Rectal smooth muscle tissue (tissue), 1 donor: ENCODE data around the gene ALKBH5.
A peak's percentile ranks its signal among the peaks of the same experiment; 100 is the strongest.

Experiments used
- H3K27ac ChIP-seq: one replicate; pipeline ENCODE4 v1.7.0; 2013; ENCODE audit warnings: low read depth, low read length, inconsistent platforms
- H3K27me3 ChIP-seq: one replicate; pipeline ENCODE4 v1.7.0; 2013; ENCODE audit warnings: low read length; ENCODE audit not compliant: control insufficient read depth, insufficient read depth
- H3K36me3 ChIP-seq: one replicate; pipeline ENCODE4 v1.7.0; 2013; ENCODE audit warnings: low read length; ENCODE audit not compliant: control insufficient read depth, insufficient read depth
- H3K4me1 ChIP-seq: one replicate; pipeline ENCODE4 v1.7.0; 2013; ENCODE audit warnings: low read length; ENCODE audit not compliant: control insufficient read depth, insufficient read depth
- H3K4me3 ChIP-seq: one replicate; pipeline ENCODE4 v1.7.0; 2013; ENCODE audit warnings: low read length
- H3K9ac ChIP-seq: one replicate; pipeline ENCODE4 v1.7.0; 2013; ENCODE audit warnings: low read length

ALKBH5 gene

GRCh38 chr17:18183334-18184142 is at the start of gene ALKBH5:
Gene ALKBH5 (plus strand): TSS chr17:18183828. CDS start chr17:18184244, 416 bp downstream.
- Histone ChIP-seq H3K36me3 (no peaks in the 10 kb centered on the region), H3K27me3 (no peaks in the 10 kb centered on the region), H3K4me1 (peaks cover 25% of the 10 kb centered on the region), H3K4me3 (peak within 1 kb of the TSS; percentile 80), H3K9ac (peak within 1 kb of the TSS; percentile 63), H3K27ac (peak within 1 kb of the TSS; percentile 96)

- Histone ChIP-seq H3K36me3 (no peaks in the 10 kb centered on the region), H3K4me1 (no peaks in the 10 kb centered on the region), H3K4me3 (no peak overlapping the region), H3K9ac (no peak overlapping the region), H3K27ac (no peak overlapping the region), H3K27me3 (peaks cover 6% of the 10 kb centered on the region)
These were observed 47.3 kb upstream of the ALKBH5 start for GRCh38 chr17:18136357-18136756.

DNA sequence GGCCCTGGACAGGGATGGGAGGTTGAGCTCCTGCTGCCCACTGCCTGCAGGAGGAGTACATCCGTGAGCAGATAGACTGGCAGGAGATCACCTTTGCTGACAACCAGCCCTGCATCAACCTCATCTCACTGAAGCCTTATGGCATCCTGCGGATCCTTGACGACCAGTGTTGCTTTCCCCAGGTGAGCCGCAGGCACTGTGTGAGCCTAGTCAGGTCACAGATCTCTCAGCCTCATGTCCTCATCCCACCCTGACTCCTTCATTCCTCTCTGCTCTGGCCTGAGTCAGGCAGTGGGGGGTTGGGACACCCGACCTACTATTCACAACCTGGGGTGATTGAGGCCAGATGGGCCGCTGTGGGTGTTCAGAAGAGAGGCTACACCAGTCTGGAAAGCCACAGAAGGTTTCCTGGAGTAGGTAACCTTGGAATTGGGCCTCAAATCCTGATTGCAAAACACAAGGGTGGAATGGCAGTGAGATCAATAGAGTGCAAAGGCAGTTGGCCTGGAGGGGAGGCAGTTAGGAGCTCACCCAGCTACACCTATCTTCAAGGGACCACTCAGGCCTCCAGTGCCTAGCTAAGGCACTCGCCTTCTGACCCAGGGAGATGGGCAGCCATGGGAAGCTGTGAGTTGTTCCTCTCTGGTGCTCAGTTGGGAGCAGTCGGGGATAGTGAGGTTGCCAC is 45.4 kb upstream of the ALKBH5 start:
- Histone ChIP-seq H3K36me3 (no peaks in the 10 kb centered on the region), H3K9ac (no peak overlapping the region), H3K27ac (no peak overlapping the region), H3K4me1 (no peaks in the 10 kb centered on the region), H3K4me3 (no peak overlapping the region), H3K27me3 (peaks cover 6% of the 10 kb centered on the region)

GRCh38 chr17:18139092-18139491 is 44.5 kb upstream of the ALKBH5 start:
- Histone ChIP-seq H3K4me3 (no peak overlapping the region), H3K36me3 (no peaks in the 10 kb centered on the region), H3K4me1 (no peaks in the 10 kb centered on the region), H3K27ac (no peak overlapping the region), H3K9ac (no peak overlapping the region), H3K27me3 (peaks cover 6% of the 10 kb centered on the region)

DNA sequence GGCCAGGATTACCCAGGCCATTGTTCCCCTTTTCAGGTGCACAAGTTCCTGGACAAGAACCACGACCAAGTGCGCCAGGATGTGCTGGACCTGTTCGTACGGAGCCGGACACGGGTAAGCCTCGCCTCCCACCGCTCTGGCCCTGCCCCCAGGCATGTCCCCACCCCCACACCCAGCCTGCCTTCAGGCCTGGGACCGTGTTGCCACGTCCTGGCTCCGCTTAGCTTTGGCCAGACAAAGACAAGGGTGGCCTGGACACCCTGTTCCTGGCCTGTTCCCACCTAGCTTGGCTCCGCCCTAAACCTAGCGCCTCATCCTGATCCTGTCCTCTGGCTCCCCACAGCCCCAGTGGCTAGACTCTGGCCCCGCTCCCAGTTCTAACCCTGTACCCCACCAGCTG is 44.1 kb upstream of the ALKBH5 start:
- no peak overlapping the region for H3K9ac ChIP-seq
- H3K27me3 ChIP-seq = peaks cover 6% of the 10 kb centered on the region
- H3K4me3 ChIP-seq = no peak overlapping the region
- no peak overlapping the region for H3K27ac ChIP-seq
- no peaks in the 10 kb centered on the region for H3K4me1 ChIP-seq
- H3K36me3 ChIP-seq = no peaks in the 10 kb centered on the region

GRCh38 chr17:18139949-18140348 is 43.7 kb upstream of the ALKBH5 start:
- no peaks in the 10 kb centered on the region for H3K4me1 ChIP-seq
- H3K9ac ChIP-seq = no peak overlapping the region
- peaks cover 6% of the 10 kb centered on the region for H3K27me3 ChIP-seq
- H3K4me3 ChIP-seq = no peak overlapping the region
- H3K27ac ChIP-seq = no peak overlapping the region
- no peaks in the 10 kb centered on the region for H3K36me3 ChIP-seq

GRCh38 chr17:18140648-18141047 is 43.0 kb upstream of the ALKBH5 start:
- Histone ChIP-seq H3K4me3 (no peak overlapping the region), H3K9ac (no peak overlapping the region), H3K36me3 (no peaks in the 10 kb centered on the region), H3K27ac (no peak overlapping the region), H3K27me3 (peaks cover 6% of the 10 kb centered on the region), H3K4me1 (no peaks in the 10 kb centered on the region)

- no peak overlapping the region for H3K4me3 ChIP-seq
- peaks cover 6% of the 10 kb centered on the region for H3K27me3 ChIP-seq
- H3K9ac ChIP-seq = no peak overlapping the region
- no peak overlapping the region for H3K27ac ChIP-seq
- no peaks in the 10 kb centered on the region for H3K36me3 ChIP-seq
- H3K4me1 ChIP-seq = no peaks in the 10 kb centered on the region
These were observed 42.3 kb upstream of the ALKBH5 start for GRCh38 chr17:18141210-18141803.

DNA sequence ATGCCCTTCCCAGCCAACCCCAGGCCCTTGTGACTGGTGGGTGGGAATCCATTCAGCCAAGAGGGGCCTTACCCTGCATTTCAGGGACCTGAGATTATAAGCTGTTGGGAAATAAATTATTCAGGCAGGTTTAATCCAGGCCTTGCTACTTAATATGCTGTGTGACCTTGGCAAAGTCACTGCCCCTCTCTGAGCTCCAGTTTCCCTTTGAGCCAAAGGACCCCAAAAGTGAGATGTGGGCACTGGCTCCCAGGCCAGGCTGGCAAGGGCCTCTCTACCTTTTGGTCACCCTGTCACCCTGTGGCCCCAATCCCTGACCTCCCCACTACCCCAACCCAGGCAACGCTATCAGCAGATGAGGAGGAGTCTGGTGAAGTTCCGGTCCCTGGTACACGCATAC is 41.2 kb upstream of the ALKBH5 start:
- H3K36me3 ChIP-seq = no peaks in the 10 kb centered on the region
- H3K4me3 ChIP-seq = no peak overlapping the region
- H3K4me1 ChIP-seq = no peaks in the 10 kb centered on the region
- H3K9ac ChIP-seq = no peak overlapping the region
- H3K27ac ChIP-seq = no peak overlapping the region
- H3K27me3 ChIP-seq = peaks cover 6% of the 10 kb centered on the region

DNA sequence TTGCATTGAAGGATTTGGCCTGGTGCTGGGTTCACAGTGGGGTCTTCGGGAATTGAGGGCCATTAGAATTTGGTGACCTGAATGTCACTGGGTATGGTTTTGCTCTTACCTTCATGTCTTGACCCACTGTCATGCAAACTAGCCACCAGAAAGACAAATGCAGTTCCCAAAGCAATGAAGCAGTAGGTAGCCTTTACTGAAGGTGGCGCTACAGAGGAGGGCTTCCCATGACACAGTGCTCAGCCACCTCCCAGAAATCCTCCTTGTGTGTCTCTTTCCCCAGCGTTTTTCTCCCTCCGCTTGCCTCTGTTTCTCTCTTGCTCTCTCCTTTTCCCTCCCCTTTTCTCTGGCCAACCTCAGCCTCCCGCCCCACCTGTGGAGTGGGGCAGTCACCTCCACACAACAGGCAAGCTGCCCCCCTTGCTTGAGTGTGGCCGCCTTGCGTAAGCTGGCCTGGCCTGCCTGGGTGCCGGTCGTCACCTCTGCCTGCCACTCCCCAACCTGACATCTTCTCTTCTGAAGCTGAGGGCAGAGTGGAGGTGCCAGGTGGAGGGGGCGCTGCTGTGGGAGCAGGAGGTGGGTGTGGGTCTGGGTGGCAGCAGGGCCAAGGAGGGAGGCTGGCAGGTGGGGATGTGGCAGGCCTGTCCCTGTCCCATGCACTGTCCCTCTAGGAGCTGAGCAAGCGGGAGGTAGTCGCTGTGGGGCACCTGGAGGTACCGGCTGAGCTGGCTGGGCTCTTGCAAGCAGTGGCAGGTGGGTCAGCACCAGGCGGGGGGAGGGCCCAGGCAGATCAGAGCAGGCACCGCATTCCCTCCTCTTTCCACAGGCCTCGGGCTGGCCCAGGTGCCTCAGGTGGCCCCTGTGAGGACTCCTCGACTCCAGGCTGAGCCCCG is 40.3 kb upstream of the ALKBH5 start:
- no peak overlapping the region for H3K4me3 ChIP-seq
- H3K27ac ChIP-seq = no peak overlapping the region
- no peaks in the 10 kb centered on the region for H3K36me3 ChIP-seq
- H3K9ac ChIP-seq = no peak overlapping the region
- H3K27me3 ChIP-seq = peaks cover 6% of the 10 kb centered on the region
- H3K4me1 ChIP-seq = no peaks in the 10 kb centered on the region

GRCh38 chr17:18144261-18144660 is 39.4 kb upstream of the ALKBH5 start:
- peaks cover 4% of the 10 kb centered on the region for H3K27me3 ChIP-seq
- H3K4me3 ChIP-seq = no peak overlapping the region
- H3K9ac ChIP-seq = no peak overlapping the region
- no peaks in the 10 kb centered on the region for H3K36me3 ChIP-seq
- H3K27ac ChIP-seq = no peak overlapping the region
- no peaks in the 10 kb centered on the region for H3K4me1 ChIP-seq

DNA sequence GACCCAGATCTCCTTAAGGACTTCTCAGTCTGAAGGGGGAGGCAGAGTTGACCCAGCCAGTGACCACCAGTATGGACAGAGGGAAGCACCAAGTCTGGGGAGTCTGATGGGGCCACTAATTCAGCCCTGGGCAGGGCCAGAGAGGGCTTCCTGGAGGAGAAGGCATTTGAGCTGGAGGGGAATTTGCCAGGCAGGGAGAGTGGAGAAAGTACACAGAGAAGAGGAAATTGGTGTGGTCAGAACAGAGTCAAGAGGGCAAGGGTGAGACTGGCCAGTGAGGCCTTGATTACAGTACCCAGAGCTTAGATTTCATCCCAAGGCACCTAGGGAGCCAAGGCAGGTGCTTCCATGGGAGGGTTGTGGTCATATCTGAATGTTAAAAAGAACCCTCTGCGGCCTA is 38.8 kb upstream of the ALKBH5 start:
- Histone ChIP-seq H3K4me1 (no peaks in the 10 kb centered on the region), H3K27ac (no peak overlapping the region), H3K4me3 (no peak overlapping the region), H3K36me3 (no peaks in the 10 kb centered on the region), H3K27me3 (peaks cover 4% of the 10 kb centered on the region), H3K9ac (no peak overlapping the region)
